K562 (cell line): Measurements from ENCODE around the gene CMBL. TPM values are rescaled to one million over a fixed set of nuclear protein-coding genes. Genes with fewer than 3 reads are reported as not detected.

ENCODE experiments used
- ARID1B ChIP-seq: fragments of 450-650 bp; IDR thresholded peaks from 2 replicates; pipeline ENCODE4 v1.6.1; 2016; ENCODE audit warnings: antibody characterized with exemption, mild to moderate bottlenecking, inconsistent platforms
- CBFA2T3 ChIP-seq: fragments of 450-650 bp; IDR thresholded peaks from 2 replicates; pipeline ENCODE4 v1.6.1; 2017
- CBX3 ChIP-seq, 2 experiments: IDR thresholded peaks; 1 replicate in 1 of 2; 2 replicates in 1 of 2; pipeline ENCODE4 v1.6.1; 2012; ENCODE audit warnings: inconsistent platforms in 2 of 2, low read length in 2 of 2, borderline replicate concordance in 1 of 2, control low read depth in 1 of 2
- DPF2 ChIP-seq: fragments of 450-650 bp; IDR thresholded peaks from 2 replicates; pipeline ENCODE4 v1.6.1; 2016
- ETV1 ChIP-seq: fragments of 450-650 bp; conservative IDR thresholded peaks from 2 replicates; pipeline ENCODE4 v1.6.1; 2016; ENCODE audit warnings: missing genetic modification characterization, control low read depth, low read depth, missing compliant biosample characterization
- HDAC3 ChIP-seq: fragments of 450-650 bp; IDR thresholded peaks from 2 replicates; pipeline ENCODE4 v1.6.1; 2018; ENCODE audit warnings: borderline replicate concordance, mild to moderate bottlenecking, moderate library complexity; ENCODE audit not compliant: partially characterized antibody
- HDGF ChIP-seq: fragments of 450-650 bp; IDR thresholded peaks from 2 replicates; pipeline ENCODE4 v1.6.1; 2016
- MEIS2 ChIP-seq: fragments of 450-650 bp; IDR thresholded peaks from 2 replicates; pipeline ENCODE4 v1.6.1; 2014; ENCODE audit warnings: mild to moderate bottlenecking; ENCODE audit not compliant: partially characterized antibody
- NR2C1 ChIP-seq, 2 experiments: fragments of 450-650 bp; IDR thresholded peaks; 2 replicates each; pipeline ENCODE4 v1.6.1; 2017; ENCODE audit warnings: mild to moderate bottlenecking in 2 of 2, antibody characterized with exemption in 1 of 2, inconsistent platforms in 1 of 2, missing compliant biosample characterization in 1 of 2, missing genetic modification characterization in 1 of 2
- PML ChIP-seq: IDR thresholded peaks from 2 replicates; pipeline ENCODE4 v1.6.1; 2012; ENCODE audit warnings: low read length, inconsistent platforms
- TCFL5 ChIP-seq: fragments of 250-450 bp; sonication (Bioruptor Pico); conservative IDR thresholded peaks from 2 replicates; pipeline ENCODE4 v1.6.1; 2021; ENCODE audit warnings: mild to moderate bottlenecking, moderate library complexity, matching md5 sums
- UBTF ChIP-seq, 2 experiments: IDR thresholded peaks; 2 replicates each; pipeline ENCODE4 v1.6.1; 2012; ENCODE audit warnings: improper control_type of control experiment in 2 of 2, low read depth in 2 of 2, low read length in 2 of 2, borderline replicate concordance in 1 of 2
- YY1 ChIP-seq, 3 experiments: IDR thresholded peaks; 2 replicates each; pipeline ENCODE4 v1.6.1; 2011; ENCODE audit warnings: low read length in 2 of 3, mild to moderate bottlenecking in 2 of 3, moderate library complexity in 2 of 3, borderline replicate concordance in 1 of 3, control low read depth in 1 of 3, low read depth in 1 of 3; ENCODE audit not compliant: insufficient read depth in 3 of 3, insufficient replicate concordance in 2 of 3, control insufficient read depth in 1 of 3, insufficient read length in 1 of 3; ENCODE audit errors: extremely low read depth in 1 of 3
- ZNF551 ChIP-seq: fragments of 250-450 bp; sonication (Bioruptor Pico); IDR thresholded peaks from 2 replicates; pipeline ENCODE4 v1.5.0; 2021; ENCODE audit warnings: mild to moderate bottlenecking, moderate library complexity
- ZNF592 ChIP-seq: fragments of 450-650 bp; IDR thresholded peaks from 2 replicates; pipeline ENCODE4 v1.6.1; 2017; ENCODE audit warnings: antibody characterized with exemption, mild to moderate bottlenecking
- polyA plus RNA-seq, 8 experiments: library from polyadenylated mRNA; depleted of rRNA in 4 of 8; stranded (reverse) in 5 of 8; unstranded in 3 of 8; fragments of >200 nt; fragmentation: Nextera tagmentation in 2 of 8; fragmentation: Illumina TruSeq in 1 of 8; extraction: Ambion mirVana in 2 of 8; extraction: Trizol in 1 of 8; gene quantifications; 2 replicates each; pipeline versions ENCODE4 v1.2.1 to v1.2.3, GENCODE V29; 2011 to 2014; ENCODE audit warnings: inconsistent platforms in 1 of 8, missing spikeins in 1 of 8
- total RNA-seq, 7 experiments: library from RNA; depleted of rRNA in 6 of 7; stranded (reverse); fragments of >200 nt in 6 of 7; fragmentation: Illumina TruSeq in 2 of 7; extraction: Trizol in 2 of 7; gene quantifications; 2 replicates each; pipeline versions ENCODE4 v1.2.1 to v1.2.3, GENCODE V29; 2011 to 2021; ENCODE audit warnings: low replicate concordance in 1 of 7
- TF ChIP-seq, protein P1 (sequence below), 2 experiments: fragments of 250-450 bp in 1 of 2; fragments of 450-650 bp in 1 of 2; sonication (Bioruptor Pico) in 1 of 2; IDR thresholded peaks; 2 replicates each; pipeline versions ENCODE4 v1.6.1 to v1.8.0; 2016 to 2021; ENCODE audit warnings: mild to moderate bottlenecking in 2 of 2, moderate library complexity in 2 of 2, missing compliant biosample characterization in 1 of 2, missing genetic modification characterization in 1 of 2
- TF ChIP-seq, protein P2 (sequence below): fragments of 450-650 bp; conservative IDR thresholded peaks from 2 replicates; pipeline ENCODE4 v1.6.1; 2016; ENCODE audit warnings: missing genetic modification characterization, low read depth, mild to moderate bottlenecking, missing compliant biosample characterization, moderate library complexity

Gene CMBL
- total and polyA plus RNA-seq, 9 of the 15 experiments (the other 6 are each of a cell fraction or from before 2014, with no cell fraction given), result 22.6 to 192 (median 71.1) TPM

DNA sequence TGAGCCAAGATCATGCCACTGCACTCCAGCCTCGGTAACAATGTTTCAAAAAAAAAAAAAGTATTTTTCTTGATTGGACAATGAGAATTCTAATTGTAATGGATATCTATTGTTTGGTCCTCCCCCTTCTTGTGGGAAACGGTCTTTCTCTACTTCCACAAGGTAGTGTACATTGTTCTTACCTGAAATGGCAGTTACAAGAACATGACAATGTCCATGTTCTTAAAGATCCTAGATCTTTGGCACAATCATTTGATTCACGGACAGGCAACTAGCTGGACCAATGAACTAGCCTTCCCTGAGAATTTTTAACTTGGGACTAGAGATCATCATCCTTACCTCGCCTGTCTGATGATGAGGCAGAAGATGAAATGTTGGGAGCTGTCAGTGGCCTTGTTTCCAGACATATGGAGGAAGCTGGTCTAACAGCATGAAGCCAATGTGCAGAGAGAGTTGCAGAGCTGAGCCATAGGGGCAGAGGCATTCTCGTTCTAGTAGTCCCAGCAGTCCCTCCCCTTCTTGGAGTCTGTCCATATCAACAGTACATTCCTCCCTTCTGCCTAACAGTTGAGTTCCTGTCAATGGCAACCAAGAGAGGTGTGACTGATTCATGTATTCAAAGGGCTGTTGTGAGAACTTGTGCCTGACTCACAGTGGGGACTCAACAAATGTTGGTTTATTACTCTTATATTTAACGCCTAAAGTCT is 43.6 kb upstream of the CMBL start (continued):
- TF ChIP-seq UBTF (IDR thresholded peaks at IDR 0.05; ENCODE audit: borderline replicate concordance in 1 of 2, low read depth in 2 of 2, low read length in 2 of 2) (peak in 1 of 2 experiments; percentile 80; a peak in 2 of 4 replicates), ZNF551 (no peak), YY1 (IDR thresholded peaks at IDR 0.05; ENCODE audit: borderline replicate concordance in 1 of 3, control insufficient read depth in 1 of 3, extremely low read depth in 1 of 3, insufficient read depth in 3 of 3, insufficient read length in 1 of 3, insufficient replicate concordance in 2 of 3, low read depth in 1 of 3, low read length in 2 of 3) (peak in 1 of 3 experiments; percentile 64), ETV1 (tag) (peak; percentile 27; the same call in 1 of the 2 replicates), CBX3 (IDR thresholded peaks at IDR 0.05; ENCODE audit: borderline replicate concordance in 1 of 2, low read length in 2 of 2) (peak in 1 of 2 experiments; percentile 31; a peak in 1 of 3 replicates), MEIS2 (peak; percentile 73), DPF2 (no peak; the same call in 1 of the 2 replicates), CBFA2T3 (peak; percentile 22; the same call in 1 of the 2 replicates), HDGF (peak; percentile 68; the same call in 1 of the 2 replicates), HDAC3 (no peak), PML (0 out of 2 replicates have a peak, but pooled peaks have one; percentile 7), NR2C1 (IDR thresholded peaks at IDR 0.05) (no peak), NR2C1 (tag; IDR thresholded peaks at IDR 0.05) (peak; percentile 30; the same call in 1 of the 2 replicates), ZNF592 (peak; percentile 68; the same call in 1 of the 2 replicates), TCFL5 (no peak), ARID1B (peak; percentile 15; the same call in 1 of the 2 replicates)
- TF ChIP-seq, protein P1, sequence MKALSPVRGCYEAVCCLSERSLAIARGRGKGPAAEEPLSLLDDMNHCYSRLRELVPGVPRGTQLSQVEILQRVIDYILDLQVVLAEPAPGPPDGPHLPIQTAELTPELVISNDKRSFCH (CRISPR knock-in tag; IDR thresholded peaks at IDR 0.05), result no peak
- TF ChIP-seq, protein P1 (tag; IDR thresholded peaks at IDR 0.05), result peak; percentile 50; the same call in 1 of the 2 replicates
- TF ChIP-seq, protein P2, sequence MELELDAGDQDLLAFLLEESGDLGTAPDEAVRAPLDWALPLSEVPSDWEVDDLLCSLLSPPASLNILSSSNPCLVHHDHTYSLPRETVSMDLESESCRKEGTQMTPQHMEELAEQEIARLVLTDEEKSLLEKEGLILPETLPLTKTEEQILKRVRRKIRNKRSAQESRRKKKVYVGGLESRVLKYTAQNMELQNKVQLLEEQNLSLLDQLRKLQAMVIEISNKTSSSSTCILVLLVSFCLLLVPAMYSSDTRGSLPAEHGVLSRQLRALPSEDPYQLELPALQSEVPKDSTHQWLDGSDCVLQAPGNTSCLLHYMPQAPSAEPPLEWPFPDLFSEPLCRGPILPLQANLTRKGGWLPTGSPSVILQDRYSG, result peak; percentile 58; the same call in 1 of the 2 replicates
